Measurements from ENCODE around the gene PAWR. TPM values are rescaled to one million over a fixed set of nuclear protein-coding genes. Genes with fewer than 3 reads are reported as not detected.

Gene PAWR
- total RNA-seq, 5 donors from 2014 or later (not counting 1 experiment from before 2014, with no cell fraction given): 0.98 to 8.2 (median 6.1) TPM

GRCh38 chr12:79692860-79693577 is 2.3 kb upstream of the PAWR start:
- no CpG with 5 or more reads among the region's 6 CpGs for WGBS (ENCODE audit: insufficient coverage)
- Mint-ChIP-seq H3K36me3 (no peaks in the 10 kb centered on the region), H3K9me3 (no peaks in the 10 kb centered on the region), H3K27ac (no peak overlapping the region), H3K4me1 (peaks cover 16% of the 10 kb centered on the region in 3 donors), H3K4me3 (no peak overlapping the region), H3K27me3 (peaks cover 16 to 63% of the 10 kb centered on the region in 2 donors)
- Histone ChIP-seq H3K4me3 (ENCODE audit: control insufficient read depth in 1 of 2, extremely low read depth in 1 of 2, low read length in 1 of 2) (no peak overlapping the region), H3K27ac (ENCODE audit: low read length) (no peak overlapping the region), H3K9me3 (no peaks in the 10 kb centered on the region), H3K36me3 (ENCODE audit: control insufficient read depth in 2 of 2, extremely low read depth in 1 of 2, insufficient read depth in 1 of 2, low read length in 1 of 2) (no peaks in the 10 kb centered on the region), H3K4me1 (ENCODE audit: control insufficient read depth in 1 of 2, extremely low read depth in 1 of 2, insufficient read depth in 2 of 2, low read length in 2 of 2) (peaks cover 6 to 19% of the 10 kb centered on the region in 2 experiments), H3K27me3 (replicated peaks in 1 of 2; ENCODE audit: control insufficient read depth in 2 of 2, extremely low read depth in 1 of 2, insufficient read depth in 2 of 2, low read length in 1 of 2) (peaks cover 0 to 27% of the 10 kb centered on the region in 2 experiments)
- ChIA-PET POLR2A (interaction anchor here in 1 of 2 donors (0.7 kb wide), 1 partner anchor 37 kb away, joined by 4 read pairs; no protein-coding TSS in a partner anchor), CTCF (no interaction called here)
- ATAC-seq (replicated peaks in 1 of 4) (no peak), DNase-seq (no peak)

DNA sequence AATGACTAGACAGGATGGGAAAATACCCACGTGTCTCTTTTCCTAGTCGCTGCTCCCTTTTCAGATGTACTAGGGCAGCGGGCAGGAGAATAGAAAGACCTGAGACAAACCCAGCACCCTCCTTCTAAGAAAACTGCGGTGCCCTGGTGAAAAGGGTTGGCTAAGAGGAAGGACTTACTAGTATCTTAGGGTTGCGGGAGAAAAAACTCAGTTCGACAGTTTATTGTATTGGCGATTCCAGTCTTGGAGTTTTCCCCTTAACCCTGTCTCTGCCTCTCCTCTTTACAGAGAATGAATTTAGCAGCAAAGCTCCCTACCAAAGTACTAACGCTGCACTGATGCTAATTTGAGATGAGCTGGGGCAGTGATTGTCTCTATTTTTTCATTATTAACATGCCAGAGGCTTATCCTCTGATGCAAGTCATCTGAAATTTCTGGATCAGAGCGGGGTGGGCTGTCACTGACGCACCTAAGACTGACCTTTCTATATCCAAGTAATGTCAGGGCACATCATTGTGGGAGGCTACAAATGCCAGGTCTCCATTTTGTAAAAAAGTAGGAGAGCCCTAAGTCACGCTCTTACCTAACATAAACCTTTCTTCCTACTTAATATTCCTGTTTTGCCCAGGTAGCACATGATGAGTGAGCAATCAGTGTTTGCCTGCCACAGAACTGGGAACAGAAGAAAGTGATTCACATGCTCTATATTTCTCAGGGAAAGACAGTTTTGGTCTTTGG is 916 bp upstream of the PAWR start:
- Histone ChIP-seq H3K36me3 (ENCODE audit: control insufficient read depth in 2 of 2, extremely low read depth in 1 of 2, insufficient read depth in 1 of 2, low read length in 1 of 2) (no peaks in the 10 kb centered on the region), H3K4me3 (ENCODE audit: control insufficient read depth in 1 of 2, extremely low read depth in 1 of 2, low read length in 1 of 2) (peak overlapping the region; percentile 23 to 68), H3K9me3 (no peaks in the 10 kb centered on the region), H3K4me1 (ENCODE audit: control insufficient read depth in 1 of 2, extremely low read depth in 1 of 2, insufficient read depth in 2 of 2, low read length in 2 of 2) (peaks cover 6 to 19% of the 10 kb centered on the region in 2 experiments), H3K27me3 (replicated peaks in 1 of 2; ENCODE audit: control insufficient read depth in 2 of 2, extremely low read depth in 1 of 2, insufficient read depth in 2 of 2, low read length in 1 of 2) (peaks cover 0 to 27% of the 10 kb centered on the region in 2 experiments), H3K27ac (ENCODE audit: low read length) (no peak overlapping the region)
- POLR2A ChIA-PET: no interaction called here
- Mint-ChIP-seq H3K4me1 (peaks cover 17 to 18% (median 17%) of the 10 kb centered on the region in 3 donors), H3K36me3 (no peaks in the 10 kb centered on the region), H3K27me3 (peaks cover 13 to 71% of the 10 kb centered on the region in 2 donors), H3K27ac (no peak overlapping the region), H3K9me3 (no peaks in the 10 kb centered on the region), H3K4me3 (peak overlapping the region; percentile 80 to 90 (median 81))
- no peak for ATAC-seq (replicated peaks in 1 of 4)
- 100% methylated on average over 1 of the region's 11 CpGs for WGBS (ENCODE audit: insufficient coverage)
- CTCF ChIA-PET: interaction anchor here in 1 of 2 donors (1.3 kb wide), 1 partner anchor 16 kb away, joined by 3 read pairs; no protein-coding TSS in a partner anchor
- DNase-seq: no peak

GRCh38 chr12:79690142-79690637 is 574 bp downstream of the PAWR start:
- no peaks in the 10 kb centered on the region for H3K36me3 ChIP-seq (ENCODE audit: control insufficient read depth in 2 of 2, extremely low read depth in 1 of 2, insufficient read depth in 1 of 2, low read length in 1 of 2)
- H3K9me3 ChIP-seq: no peaks in the 10 kb centered on the region
- H3K4me3 Mint-ChIP-seq: peak overlapping the region; percentile 72 to 90 (median 73)
- peaks cover 6 to 19% of the 10 kb centered on the region in 2 experiments for H3K4me1 ChIP-seq (ENCODE audit: control insufficient read depth in 1 of 2, extremely low read depth in 1 of 2, insufficient read depth in 2 of 2, low read length in 2 of 2)
- ChIA-PET CTCF (interaction anchor here in 1 of 2 donors (0.5 to 1.3 kb wide), 2 partner anchors 17 to 48 kb away, joined by 3 to 4 read pairs; no protein-coding TSS in a partner anchor), POLR2A (no interaction called here)
- H3K4me1 Mint-ChIP-seq: peaks cover 17 to 18% (median 17%) of the 10 kb centered on the region in 3 donors
- ATAC-seq (replicated peaks in 1 of 4) (peak in 3 of 4 experiments; percentile 6 to 36 (median 21)), DNase-seq (peak in 1 of 35 experiments; percentile 7)
- H3K27ac Mint-ChIP-seq: no peak overlapping the region
- H3K36me3 Mint-ChIP-seq: no peaks in the 10 kb centered on the region
- peaks cover 0 to 27% of the 10 kb centered on the region in 2 experiments for H3K27me3 ChIP-seq (replicated peaks in 1 of 2; ENCODE audit: control insufficient read depth in 2 of 2, extremely low read depth in 1 of 2, insufficient read depth in 2 of 2, low read length in 1 of 2)
- H3K27ac ChIP-seq (ENCODE audit: low read length): no peak overlapping the region
- peaks cover 16 to 68% of the 10 kb centered on the region in 2 donors for H3K27me3 Mint-ChIP-seq
- H3K4me3 ChIP-seq (ENCODE audit: control insufficient read depth in 1 of 2, extremely low read depth in 1 of 2, low read length in 1 of 2): peak overlapping the region; percentile 56 to 89
- H3K9me3 Mint-ChIP-seq: no peaks in the 10 kb centered on the region
- WGBS (ENCODE audit: insufficient coverage): under 1% methylated on average over 23 of the region's 45 CpGs

- POLR2A ChIA-PET: no interaction called here
- H3K27ac Mint-ChIP-seq: no peak overlapping the region
- peaks cover 16 to 64% of the 10 kb centered on the region in 2 donors for H3K27me3 Mint-ChIP-seq
These were observed 1.2 kb downstream of the PAWR start for GRCh38 chr12:79689477-79690141.

DNA sequence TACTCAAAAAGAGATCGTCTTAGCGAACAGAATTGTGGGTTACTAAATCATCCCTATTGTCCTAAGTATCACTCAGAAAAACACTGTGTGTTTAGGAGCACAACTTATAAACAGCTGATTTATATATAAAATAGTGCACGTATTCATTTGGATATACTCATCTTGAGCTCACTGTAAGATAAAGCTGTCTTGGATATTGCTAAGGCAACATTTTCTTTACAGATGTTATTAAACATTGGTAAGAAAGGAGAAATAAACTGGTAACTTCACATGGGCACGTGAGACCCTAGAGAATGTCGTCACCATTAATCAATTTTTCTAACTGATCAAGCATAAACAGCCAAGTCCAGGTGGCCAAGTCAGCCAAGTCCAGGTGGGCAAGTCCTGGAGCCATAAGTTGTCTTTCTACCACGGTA is 1.7 kb downstream of the PAWR start:
- Histone ChIP-seq H3K27ac (ENCODE audit: low read length) (no peak overlapping the region), H3K4me1 (ENCODE audit: control insufficient read depth in 1 of 2, extremely low read depth in 1 of 2, insufficient read depth in 2 of 2, low read length in 2 of 2) (peaks cover 6 to 19% of the 10 kb centered on the region in 2 experiments), H3K9me3 (no peaks in the 10 kb centered on the region), H3K4me3 (ENCODE audit: control insufficient read depth in 1 of 2, extremely low read depth in 1 of 2, low read length in 1 of 2) (peak overlapping the region; percentile 6 to 89), H3K27me3 (replicated peaks in 1 of 2; ENCODE audit: control insufficient read depth in 2 of 2, extremely low read depth in 1 of 2, insufficient read depth in 2 of 2, low read length in 1 of 2) (peaks cover 0 to 26% of the 10 kb centered on the region in 2 experiments), H3K36me3 (ENCODE audit: control insufficient read depth in 2 of 2, extremely low read depth in 1 of 2, insufficient read depth in 1 of 2, low read length in 1 of 2) (no peaks in the 10 kb centered on the region)
- ChIA-PET CTCF (no interaction called here), POLR2A (no interaction called here)
- DNase-seq (no peak), ATAC-seq (replicated peaks in 1 of 4) (no peak)
- peaks cover 17 to 18% (median 17%) of the 10 kb centered on the region in 3 donors for H3K4me1 Mint-ChIP-seq
- no peaks in the 10 kb centered on the region for H3K36me3 Mint-ChIP-seq
- no peak overlapping the region for H3K27ac Mint-ChIP-seq
- H3K27me3 Mint-ChIP-seq: peaks cover 16 to 62% of the 10 kb centered on the region in 2 donors
- WGBS (ENCODE audit: insufficient coverage): 0% methylated on average over 1 of the region's 6 CpGs
- H3K9me3 Mint-ChIP-seq: no peaks in the 10 kb centered on the region
- peak overlapping the region; percentile 65 to 90 (median 70) for H3K4me3 Mint-ChIP-seq

More at GRCh38 chr12:79689477-79690141, 1.2 kb downstream of the PAWR start:
- CTCF ChIA-PET: interaction anchor here in 1 of 2 donors (0.5 kb wide), 1 partner anchor 48 kb away, joined by 4 read pairs; no protein-coding TSS in a partner anchor
- Mint-ChIP-seq H3K4me3 (peak overlapping the region; percentile 65 to 90 (median 73)), H3K36me3 (no peaks in the 10 kb centered on the region), H3K4me1 (peaks cover 17 to 18% (median 17%) of the 10 kb centered on the region in 3 donors), H3K9me3 (no peaks in the 10 kb centered on the region)
- Histone ChIP-seq H3K9me3 (no peaks in the 10 kb centered on the region), H3K36me3 (ENCODE audit: control insufficient read depth in 2 of 2, extremely low read depth in 1 of 2, insufficient read depth in 1 of 2, low read length in 1 of 2) (no peaks in the 10 kb centered on the region), H3K27ac (ENCODE audit: low read length) (no peak overlapping the region), H3K4me1 (ENCODE audit: control insufficient read depth in 1 of 2, extremely low read depth in 1 of 2, insufficient read depth in 2 of 2, low read length in 2 of 2) (peaks cover 6 to 19% of the 10 kb centered on the region in 2 experiments), H3K4me3 (ENCODE audit: control insufficient read depth in 1 of 2, extremely low read depth in 1 of 2, low read length in 1 of 2) (peak overlapping the region; percentile 56 to 89), H3K27me3 (replicated peaks in 1 of 2; ENCODE audit: control insufficient read depth in 2 of 2, extremely low read depth in 1 of 2, insufficient read depth in 2 of 2, low read length in 1 of 2) (peaks cover 0 to 23% of the 10 kb centered on the region in 2 experiments)
- peak in 5 of 35 experiments; percentile 0 to 27 (median 8) for DNase-seq
- peak; percentile 28 to 42 (median 35) for ATAC-seq (replicated peaks in 1 of 4)
- WGBS (ENCODE audit: insufficient coverage): under 1% methylated on average over 66 of the region's 66 CpGs
